HCT116 (cell line): Measurements from ENCODE around the gene PRKACG. TPM values are rescaled to one million over a fixed set of nuclear protein-coding genes. Genes with fewer than 3 reads are reported as not detected.

Experiments used
- ATAC-seq: fragments of 200-7000 bp; cut with Tn5 transposase; 2 replicates; pipeline ENCODE4 v1.9.1; 2020; ENCODE audit warnings: mild to moderate bottlenecking, moderate library complexity
- BruUV-seq: library from RNA; stranded (reverse); fragments of 400-500 nt; replicated peaks from 2 replicates; lab custom pipeline; 2021; lab: Mats Ljungman, UMichigan
- CTCF ChIA-PET: fragments of 300-600 bp; sonication (Branson Sonifier 250); formaldehyde crosslinking; loops from one replicate; lab custom pipeline; 2021; ENCODE audit warnings: antibody characterized with exemption; lab: Charles Lee
- POLR2A ChIA-PET: fragments of 300-600, 350-600 bp; sonication (Branson Sonifier 250); formaldehyde crosslinking; loops from one replicate; lab custom pipeline; 2021; ENCODE audit warnings: antibody characterized with exemption; lab: Charles Lee
- RAD21 ChIA-PET, 2 experiments: fragments of 300-600 bp; sonication (Branson Sonifier 250); formaldehyde crosslinking; loops; one replicate each; lab custom pipeline; 2023; ENCODE audit warnings: low total read pairs in 2 of 2; ENCODE audit not compliant: uncharacterized antibody in 2 of 2, unreplicated experiment in 2 of 2, low non-redundant PET in 1 of 2; lab: Charles Lee
- DNase-seq: peaks from one replicate; pipeline ENCODE4 v3.0.0-alpha.2; 2010; ENCODE audit warnings: low read depth, low spot score
- H2AFZ ChIP-seq: fragments of 200-600 bp; shearing (Covaris generic), sonication (generic); 2 replicates; pipeline ENCODE4 v1.6.1; 2017; ENCODE audit warnings: low read depth, mixed run types, mixed read lengths, antibody characterized with exemption, low read length; ENCODE audit not compliant: poor library complexity, severe bottlenecking
- H3K27ac ChIP-seq: 2 replicates; pipeline ENCODE4 v1.5.1; 2012; ENCODE audit warnings: low read depth, low read length
- H3K27me3 ChIP-seq: fragments of 200-600 bp; sonication (generic); 2 replicates; pipeline ENCODE4 v1.6.1; 2016; ENCODE audit warnings: mixed run types, low read length, mixed read lengths; ENCODE audit not compliant: insufficient read depth
- H3K36me3 ChIP-seq, 2 experiments: fragments of 200-500 bp in 1 of 2; fragments of 200-600 bp in 1 of 2; sonication (Bioruptor generic) in 1 of 2; sonication (generic) in 1 of 2; 2 replicates each; pipeline versions ENCODE4 v1.5.1 to v1.6.1; 2014 to 2016; ENCODE audit warnings: low read length in 2 of 2, inconsistent platforms in 1 of 2, mixed read lengths in 1 of 2, mixed run types in 1 of 2; ENCODE audit not compliant: insufficient read depth in 2 of 2, control insufficient read depth in 1 of 2
- H3K4me1 ChIP-seq, 2 experiments: fragments of 200-600 bp in 1 of 2; sonication (generic) in 1 of 2; 2 replicates each; pipeline versions ENCODE4 v1.5.1 to v1.6.1; 2012 to 2017; ENCODE audit warnings: low read length in 2 of 2, inconsistent platforms in 1 of 2, mild to moderate bottlenecking in 1 of 2, mixed read lengths in 1 of 2, mixed run types in 1 of 2, moderate library complexity in 1 of 2; ENCODE audit not compliant: insufficient read depth in 2 of 2, control insufficient read depth in 1 of 2
- H3K4me2 ChIP-seq: fragments of 200-600 bp; sonication (generic); 2 replicates; pipeline ENCODE4 v1.6.1; 2017; ENCODE audit warnings: mixed run types, low read length, mixed read lengths
- H3K4me3 ChIP-seq, 2 experiments: fragments of 200-600 bp in 1 of 2; sonication (generic) in 1 of 2; replicated peaks in 1 of 2; 2 replicates each; pipeline ENCODE4 v1.5.1; 2011 to 2016; ENCODE audit warnings: low read length in 2 of 2, control low read depth in 1 of 2, low read depth in 1 of 2, mild to moderate bottlenecking in 1 of 2, mixed read lengths in 1 of 2, mixed run types in 1 of 2
- H3K79me2 ChIP-seq: fragments of 200-600 bp; sonication (generic); 2 replicates; pipeline ENCODE4 v1.6.1; 2017; ENCODE audit warnings: mild to moderate bottlenecking, mixed run types, low read length, moderate library complexity, mixed read lengths; ENCODE audit not compliant: insufficient read depth
- H3K9ac ChIP-seq: fragments of 200-600 bp; sonication (generic); 2 replicates; pipeline ENCODE4 v1.6.1; 2016; ENCODE audit warnings: low read length, mixed read lengths
- H3K9me2 ChIP-seq: fragments of 200-600 bp; sonication (generic), shearing (Covaris generic); 2 replicates; pipeline ENCODE4 v1.6.1; 2017; ENCODE audit warnings: mixed run types, mild to moderate bottlenecking, moderate library complexity; ENCODE audit not compliant: insufficient read depth
- H3K9me3 ChIP-seq, 2 experiments: fragments of 200-500 bp in 1 of 2; fragments of 200-600 bp in 1 of 2; sonication (Bioruptor generic) in 1 of 2; sonication (generic) in 1 of 2; 2 replicates each; pipeline ENCODE4 v1.6.1; 2014 to 2017; ENCODE audit warnings: low read length in 2 of 2, mixed read lengths in 2 of 2, inconsistent platforms in 1 of 2, low read depth in 1 of 2, mild to moderate bottlenecking in 1 of 2, mixed run types in 1 of 2, moderate library complexity in 1 of 2; ENCODE audit not compliant: control insufficient read depth in 1 of 2, insufficient read depth in 1 of 2
- H4K20me1 ChIP-seq: fragments of 200-600 bp; sonication (generic), shearing (Covaris generic); 2 replicates; pipeline ENCODE4 v1.6.1; 2017; ENCODE audit warnings: mixed run types, mild to moderate bottlenecking, moderate library complexity; ENCODE audit not compliant: insufficient read depth
- CBX3 ChIP-seq: IDR thresholded peaks from 2 replicates; pipeline ENCODE4 v1.6.1; 2012; ENCODE audit warnings: low read depth
- CTCF ChIP-seq, 3 experiments: fragments of 200-600 bp in 1 of 3; sonication (generic) in 1 of 3; IDR thresholded peaks in 2 of 3; conservative IDR thresholded peaks in 1 of 3; 2 replicates each; pipeline ENCODE4 v1.5.1; 2012 to 2017; ENCODE audit warnings: low read depth in 2 of 3, low read length in 2 of 3, antibody characterized with exemption in 1 of 3, borderline replicate concordance in 1 of 3, control low read depth in 1 of 3, mild to moderate bottlenecking in 1 of 3, mixed read lengths in 1 of 3, mixed run types in 1 of 3, moderate library complexity in 1 of 3; ENCODE audit not compliant: insufficient read depth in 1 of 3
- ELF1 ChIP-seq: IDR thresholded peaks from 2 replicates; pipeline ENCODE4 v1.6.1; 2012; ENCODE audit warnings: low read depth, borderline replicate concordance
- EZH2 ChIP-seq: fragments of 200-600 bp; sonication (generic); IDR thresholded peaks from 2 replicates; pipeline ENCODE4 v1.6.1; 2017; ENCODE audit warnings: antibody characterized with exemption, mixed run types
- JUND ChIP-seq: IDR thresholded peaks from 2 replicates; pipeline ENCODE4 v1.6.1; 2012
- MAX ChIP-seq: IDR thresholded peaks from 2 replicates; pipeline ENCODE4 v1.6.1; 2012
- POLR2A ChIP-seq: IDR thresholded peaks from 2 replicates; pipeline ENCODE4 v1.7.0; 2011; ENCODE audit warnings: borderline replicate concordance; ENCODE audit not compliant: insufficient read depth, insufficient read length; ENCODE audit errors: extremely low read depth
- POLR2AphosphoS5 ChIP-seq: IDR thresholded peaks from 2 replicates; pipeline ENCODE4 v1.6.1; 2011; ENCODE audit warnings: mild to moderate bottlenecking, low read depth, low read length, moderate library complexity
- RAD21 ChIP-seq: IDR thresholded peaks from 2 replicates; pipeline ENCODE4 v1.6.1; 2012; ENCODE audit warnings: low read depth, mild to moderate bottlenecking
- SIN3A ChIP-seq: IDR thresholded peaks from 2 replicates; pipeline ENCODE4 v1.6.1; 2012; ENCODE audit warnings: low read depth
- TCF7L2 ChIP-seq: IDR thresholded peaks from 2 replicates; pipeline ENCODE4 v1.7.0; 2011; ENCODE audit warnings: borderline replicate concordance, inconsistent platforms; ENCODE audit not compliant: insufficient read depth, insufficient read length; ENCODE audit errors: extremely low read depth
- YY1 ChIP-seq: IDR thresholded peaks from 2 replicates; pipeline ENCODE4 v1.6.1; 2011; ENCODE audit warnings: low read length, low read depth, moderate library complexity, mild to moderate bottlenecking; ENCODE audit not compliant: insufficient replicate concordance; ENCODE audit errors: extremely low read depth
- ZFX ChIP-seq: fragments of 450-650 bp; IDR thresholded peaks from 2 replicates; pipeline ENCODE4 v1.6.1; 2017
- intact Hi-C: fragments of 100-400 bp; cut with micrococcal nuclease; formaldehyde crosslinking; loops from 2 replicates; pipeline ENCODE4 v1.10.0; 2022
- total RNA-seq: library from RNA; stranded (reverse); gene quantifications from one replicate; pipeline ENCODE4 v1.2.1, GENCODE V29; 2021; ENCODE audit not compliant: unreplicated experiment

The PRKACG gene
- total RNA-seq, 1 experiment from 2014 or later = not detected

GRCh38 chr9:69035438-69036308 is 21.8 kb upstream of the PRKACG start, which contains the start of gene FXN:
Gene FXN (plus strand): TSS chr9:69035752. CDS start chr9:69035783, 31 bp downstream.
- no TSS peak for BruUV-seq
- peak; percentile 96 for ATAC-seq
- ChIA-PET POLR2A (no interaction called here), RAD21 (interaction anchor here in 1 of 2 experiments (0.8 kb wide), 1 partner anchor 188 kb away, joined by 3 read pairs; no protein-coding TSS in a partner anchor), CTCF (interaction anchor here (0.5 to 1.5 kb wide), 9 partner anchors 11 to 468 kb away, joined by 3 to 10 read pairs (median 3); no protein-coding TSS in a partner anchor)
- Histone ChIP-seq H3K27me3 (no peaks in the 10 kb centered on the region), H3K79me2 (peaks cover 48% of the 10 kb centered on the region), H3K36me3 (no peaks in the 10 kb centered on the region), H3K4me1 (peaks cover 0 to 11% of the 10 kb centered on the region in 2 experiments; a peak in 2 of 4 replicates), H3K9me3 (no peaks in the 10 kb centered on the region), H4K20me1 (no peaks in the 10 kb centered on the region), H3K9me2 (no peaks in the 10 kb centered on the region), H3K9ac (peak within 1 kb of the TSS; percentile 87), H3K4me3 (peak within 1 kb of the TSS; percentile 87 to 90), H3K4me2 (peak within 1 kb of the TSS; percentile 97), H2AFZ (peak within 1 kb of the TSS; percentile 58), H3K27ac (peak within 1 kb of the TSS; percentile 72)
- peak; percentile 56 for DNase-seq
- TF ChIP-seq ELF1 (no peak), POLR2A (peak; percentile 61), JUND (no peak), TCF7L2 (peak; percentile 14), YY1 (peak; percentile 69), ZFX (peak; percentile 98), EZH2 (no peak), RAD21 (peak; percentile 71), POLR2AphosphoS5 (peak; percentile 79), MAX (peak; percentile 95), SIN3A (peak; percentile 78; the same call in 1 of the 2 replicates), CBX3 (peak; percentile 99), CTCF (IDR thresholded peaks at IDR 0.05 in 2 of 3, conservative IDR thresholded peaks at IDR 0.05 in 1 of 3; ENCODE audit: borderline replicate concordance in 1 of 3, insufficient read depth in 1 of 3, low read depth in 2 of 3, low read length in 2 of 3) (peak; percentile 82 to 95 (median 93))
- intact Hi-C loops = loop anchor here (10.0 kb wide), 2 partner anchors 89 to 289 kb away; partner anchors contain the start of gene ENTREP1
